IMR-90 (cell line): Measurements from ENCODE around the gene MEF2D. TPM values are rescaled to one million over a fixed set of nuclear protein-coding genes. Genes with fewer than 3 reads are reported as not detected.

Experiments
- ATAC-seq: fragments of 200-7000 bp; cut with Tn5 transposase; 2 replicates; pipeline ENCODE4 v1.9.1; 2020; ENCODE audit warnings: low read depth, mild to moderate bottlenecking, moderate library complexity
- BruUV-seq: library from RNA; stranded (reverse); fragments of 400-500 nt; replicated peaks from 2 replicates; lab custom pipeline; 2021; lab: Mats Ljungman, UMichigan
- CTCF ChIA-PET: fragments of 300-600 bp; formaldehyde crosslinking; extraction: SDS; loops from one replicate; lab custom pipeline; 2021; ENCODE audit warnings: antibody characterized with exemption; lab: Yijun Ruan, JAX
- POLR2A ChIA-PET: fragments of 300-600 bp; sonication (Branson Sonifier 250); formaldehyde crosslinking; loops from one replicate; lab custom pipeline; 2022; ENCODE audit warnings: antibody characterized with exemption; ENCODE audit not compliant: unreplicated experiment; lab: Charles Lee
- DNase-seq: peaks from one replicate; pipeline ENCODE4 v3.0.0; 2013
- H2AFZ ChIP-seq: replicated peaks from 2 replicates; pipeline ENCODE3; 2013; ENCODE audit warnings: low read length, mild to moderate bottlenecking; ENCODE audit not compliant: poor library complexity
- H2AK5ac ChIP-seq: 2 replicates; pipeline ENCODE4 v1.6.1; 2013; ENCODE audit warnings: low read depth, low read length, inconsistent platforms
- H2AK9ac ChIP-seq: replicated peaks from 2 replicates; pipeline ENCODE3; 2013; ENCODE audit warnings: mild to moderate bottlenecking, low read depth, low read length, moderate library complexity; ENCODE audit not compliant: poor library complexity
- H2BK120ac ChIP-seq: 2 replicates; pipeline ENCODE4 v1.6.1; 2013; ENCODE audit warnings: low read depth, low read length, inconsistent platforms
- H2BK15ac ChIP-seq: 3 replicates; pipeline ENCODE4 v1.6.1; 2013; ENCODE audit warnings: low read depth, low read length, inconsistent platforms
- H2BK20ac ChIP-seq: 2 replicates; pipeline ENCODE4 v1.6.1; 2013; ENCODE audit warnings: low read depth, mild to moderate bottlenecking, inconsistent platforms, low read length, moderate library complexity
- H2BK5ac ChIP-seq: 2 replicates; pipeline ENCODE4 v1.6.1; 2013; ENCODE audit warnings: mild to moderate bottlenecking, low read depth, low read length, inconsistent platforms; ENCODE audit not compliant: poor library complexity, severe bottlenecking
- H3K14ac ChIP-seq: replicated peaks from 2 replicates; pipeline ENCODE4 v1.6.1; 2013; ENCODE audit warnings: low read depth, low read length, inconsistent platforms
- H3K18ac ChIP-seq: 2 replicates; pipeline ENCODE4 v1.6.1; 2013; ENCODE audit warnings: low read depth, low read length, control low read depth
- H3K23ac ChIP-seq: 2 replicates; pipeline ENCODE4 v1.6.1; 2013; ENCODE audit warnings: low read depth, low read length, inconsistent platforms
- H3K27ac ChIP-seq: 2 replicates; pipeline ENCODE4 v1.5.1; 2013; ENCODE audit warnings: mild to moderate bottlenecking, control low read depth, low read length; ENCODE audit not compliant: insufficient read depth
- H3K27me3 ChIP-seq: 2 replicates; pipeline ENCODE4 v1.6.1; 2013; ENCODE audit warnings: low read length; ENCODE audit not compliant: control insufficient read depth, insufficient read depth
- H3K36me3 ChIP-seq: 2 replicates; pipeline ENCODE4 v1.6.1; 2013; ENCODE audit warnings: low read length, mixed read lengths; ENCODE audit not compliant: control insufficient read depth, insufficient read depth
- H3K4ac ChIP-seq: 2 replicates; pipeline ENCODE4 v1.6.1; 2013; ENCODE audit warnings: low read depth, low read length, inconsistent platforms
- H3K4me1 ChIP-seq: 2 replicates; pipeline ENCODE4 v1.6.1; 2013; ENCODE audit warnings: low read length, mixed read lengths; ENCODE audit not compliant: control insufficient read depth, insufficient read depth
- H3K4me2 ChIP-seq: 2 replicates; pipeline ENCODE4 v1.6.1; 2013; ENCODE audit warnings: low read depth, mild to moderate bottlenecking, control low read depth, low read length, moderate library complexity
- H3K4me3 ChIP-seq: 2 replicates; pipeline ENCODE4 v1.5.1; 2013; ENCODE audit warnings: low read depth, mild to moderate bottlenecking, control low read depth, low read length, moderate library complexity; ENCODE audit not compliant: insufficient read depth
- H3K56ac ChIP-seq: 2 replicates; pipeline ENCODE4 v1.6.1; 2013; ENCODE audit warnings: low read length, inconsistent platforms; ENCODE audit not compliant: insufficient read depth; ENCODE audit errors: extremely low read depth
- H3K79me1 ChIP-seq, 2 experiments: 2 replicates each; pipeline ENCODE4 v1.6.1; 2013; ENCODE audit warnings: low read length in 2 of 2, inconsistent platforms in 1 of 2, low read depth in 1 of 2
- H3K9ac ChIP-seq: 2 replicates; pipeline ENCODE4 v1.6.1; 2013; ENCODE audit warnings: low read depth, low read length, control low read depth
- H3K9me1 ChIP-seq: 2 replicates; pipeline ENCODE4 v1.6.1; 2013; ENCODE audit warnings: low read length, inconsistent platforms; ENCODE audit not compliant: insufficient read depth
- H3K9me3 ChIP-seq: 2 replicates; pipeline ENCODE4 v1.6.1; 2013; ENCODE audit warnings: low read length; ENCODE audit not compliant: control insufficient read depth, insufficient read depth
- H4K20me1 ChIP-seq: 2 replicates; pipeline ENCODE4 v1.6.1; 2013; ENCODE audit warnings: low read length, inconsistent platforms; ENCODE audit not compliant: insufficient read depth
- H4K5ac ChIP-seq: 2 replicates; pipeline ENCODE4 v1.6.1; 2013; ENCODE audit warnings: mild to moderate bottlenecking, low read depth, low read length, control low read depth
- H4K8ac ChIP-seq, 2 experiments: 2 replicates each; pipeline ENCODE4 v1.6.1; 2013; ENCODE audit warnings: low read depth in 2 of 2, low read length in 2 of 2, control low read depth in 1 of 2, inconsistent platforms in 1 of 2
- H4K91ac ChIP-seq: 2 replicates; pipeline ENCODE4 v1.6.1; 2013; ENCODE audit warnings: low read depth, low read length, inconsistent platforms; ENCODE audit not compliant: insufficient read depth
- BHLHE40 ChIP-seq: fragments of 150-350 bp; IDR thresholded peaks from 2 replicates; pipeline ENCODE4 v1.6.1; 2016; ENCODE audit warnings: mild to moderate bottlenecking, low read depth, low read length
- CEBPB ChIP-seq: IDR thresholded peaks from 2 replicates; pipeline ENCODE4 v1.6.1; 2012; ENCODE audit warnings: low read depth, low read length, improper control_type of control experiment
- CHD1 ChIP-seq: IDR thresholded peaks from 2 replicates; pipeline ENCODE4 v1.6.1; 2012; ENCODE audit warnings: low read depth, low read length, improper control_type of control experiment
- FOS ChIP-seq: fragments of 150-350 bp; IDR thresholded peaks from 2 replicates; pipeline ENCODE4 v1.6.1; 2016; ENCODE audit warnings: low read depth, low read length
- MAFK ChIP-seq: IDR thresholded peaks from 2 replicates; pipeline ENCODE4 v1.6.1; 2012; ENCODE audit warnings: low read depth, low read length, improper control_type of control experiment
- MAZ ChIP-seq: IDR thresholded peaks from 2 replicates; pipeline ENCODE4 v1.6.1; 2012; ENCODE audit warnings: low read depth, mild to moderate bottlenecking, low read length, improper control_type of control experiment, moderate library complexity, borderline replicate concordance
- MXI1 ChIP-seq: IDR thresholded peaks from 2 replicates; pipeline ENCODE4 v1.6.1; 2012; ENCODE audit warnings: low read depth, mild to moderate bottlenecking, low read length, moderate library complexity, borderline replicate concordance
- NFE2L2 ChIP-seq: fragments of 150-350 bp; IDR thresholded peaks from 2 replicates; pipeline ENCODE4 v1.6.1; 2016; ENCODE audit warnings: low read depth, mild to moderate bottlenecking, low read length
- POLR2A ChIP-seq: IDR thresholded peaks from 2 replicates; pipeline ENCODE4 v1.6.1; 2012; ENCODE audit warnings: mild to moderate bottlenecking, low read depth, low read length
- RAD21 ChIP-seq: IDR thresholded peaks from 2 replicates; pipeline ENCODE4 v1.6.1; 2012; ENCODE audit warnings: low read length, improper control_type of control experiment
- RCOR1 ChIP-seq: IDR thresholded peaks from 2 replicates; pipeline ENCODE4 v1.6.1; 2012; ENCODE audit warnings: mild to moderate bottlenecking, low read length, improper control_type of control experiment; ENCODE audit not compliant: insufficient replicate concordance
- RFX5 ChIP-seq: IDR thresholded peaks from 2 replicates; pipeline ENCODE4 v1.8.0; 2012; ENCODE audit warnings: low read depth, mild to moderate bottlenecking, low read length, moderate library complexity
- SMC3 ChIP-seq: fragments of 150-350 bp; IDR thresholded peaks from 2 replicates; pipeline ENCODE4 v1.6.1; 2016; ENCODE audit warnings: low read depth, mild to moderate bottlenecking, antibody characterized with exemption, low read length, moderate library complexity
- WGBS, 2 experiments: methylation state at CpG; one replicate each; pipeline versions ENCODE4 v1.1.5 to v1.1.7; 2013; ENCODE audit warnings: missing lambda C conversion rate in 2 of 2; ENCODE audit not compliant: insufficient read length in 1 of 2; ENCODE audit errors: extremely low coverage in 2 of 2; 5-methylcytosine and 5-hydroxymethylcytosine counted together
- dilution Hi-C: fragments of 300-500 bp; cut with HindIII; formaldehyde crosslinking; loops from one replicate; pipeline ENCODE4 v1.14.3; 2018; ENCODE audit warnings: low sequenced_read_pairs; ENCODE audit not compliant: unreplicated experiment
- in situ Hi-C: fragments of 300-500 bp; cut with MboI; formaldehyde crosslinking; loops from 3 replicates; pipeline ENCODE4 v1.14.3; 2019; ENCODE audit warnings: low sequenced_read_pairs, inconsistent platforms, mixed read lengths
- intact Hi-C: fragments of 100-400 bp; cut with micrococcal nuclease; formaldehyde crosslinking; loops from 2 replicates; pipeline ENCODE4 v1.10.0; 2022
- polyA plus RNA-seq, 3 experiments: library from polyadenylated mRNA; depleted of rRNA; stranded (reverse); fragments of >200 nt; gene quantifications; 2 replicates each; pipeline ENCODE4 v1.2.3, GENCODE V29; 2012; ENCODE audit warnings: low replicate concordance in 1 of 3
- total RNA-seq: library from RNA; depleted of rRNA; stranded (reverse); fragments of >200 nt; gene quantifications from 2 replicates; pipeline ENCODE4 v1.2.3, GENCODE V29; 2012
- TF ChIP-seq, protein P1 (sequence below): fragments of 150-350 bp; IDR thresholded peaks from 2 replicates; pipeline ENCODE4 v1.6.1; 2017; ENCODE audit warnings: mild to moderate bottlenecking, antibody characterized with exemption, low read length, low read depth
- TF ChIP-seq, protein P2 (sequence below): fragments of 150-350 bp; IDR thresholded peaks from 2 replicates; pipeline ENCODE4 v1.6.1; 2016; ENCODE audit warnings: low read depth, mild to moderate bottlenecking, low read length, moderate library complexity, borderline replicate concordance

Gene MEF2D
- total and polyA plus RNA-seq, 2 of the 4 experiments (the other 2 are of a cell fraction), result 2.9 to 20.0 TPM

DNA sequence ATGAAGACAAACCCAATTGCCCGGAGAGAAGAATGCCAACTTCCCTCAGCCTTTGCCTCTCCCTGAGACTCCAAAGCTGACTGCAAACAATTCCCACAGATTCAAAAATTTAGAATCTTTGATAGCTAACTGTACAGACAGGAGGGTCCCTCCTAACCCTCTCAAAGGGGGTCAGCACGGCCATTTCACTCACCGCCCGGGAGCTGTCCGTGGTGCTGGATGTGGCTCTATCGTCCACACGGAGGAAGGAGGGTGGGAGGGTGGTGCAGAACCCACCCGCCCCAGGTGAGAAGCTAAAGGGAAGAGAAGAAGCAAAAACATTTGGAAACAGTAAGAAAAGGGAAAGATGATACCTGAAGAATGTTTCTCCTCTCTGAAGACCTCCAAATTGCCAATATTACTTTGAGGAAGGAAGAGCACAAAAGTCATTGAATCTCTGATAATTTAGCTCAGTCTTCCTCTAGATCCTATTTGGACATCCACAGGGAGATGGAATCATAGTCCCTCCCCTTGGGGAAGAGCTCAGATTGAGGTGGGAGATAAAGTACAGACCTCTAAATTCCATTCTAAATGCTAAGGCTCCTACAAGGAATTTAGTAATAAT lies 86.0 kb downstream of the MEF2D start:
- ATAC-seq (no peak), DNase-seq (no peak)
- Histone ChIP-seq H3K9ac (no peak overlapping the region), H3K18ac (no peak overlapping the region), H4K91ac (no peak overlapping the region), H3K9me3 (no peaks in the 10 kb centered on the region), H2AK5ac (no peak overlapping the region), H4K20me1 (no peaks in the 10 kb centered on the region; the same call in none of the 2 replicates), H4K8ac (no peak overlapping the region), H4K5ac (no peak overlapping the region), H2BK120ac (no peak overlapping the region), H3K27ac (no peak overlapping the region), H2AK9ac (no peak overlapping the region), H3K4me1 (no peaks in the 10 kb centered on the region), H3K23ac (no peak overlapping the region), H3K4me2 (no peak overlapping the region), H3K9me1 (no peaks in the 10 kb centered on the region), H3K36me3 (no peaks in the 10 kb centered on the region), H2BK15ac (no peak overlapping the region), H2BK5ac (no peak overlapping the region), H3K79me1 (no peaks in the 10 kb centered on the region), H2BK20ac (no peak overlapping the region), H3K27me3 (peaks cover 77% of the 10 kb centered on the region), H3K56ac (no peak overlapping the region), H3K4me3 (no peak overlapping the region), H2AFZ (no peak overlapping the region), H3K14ac (no peak overlapping the region), H3K4ac (no peak overlapping the region)
- intact Hi-C loops, result no loop called here
- WGBS, 2 experiments, result no CpG with 5 or more reads among the region's 8 CpGs
- POLR2A ChIA-PET, result no interaction called here
- CTCF ChIA-PET, result no interaction called here
- in situ Hi-C loops, result no loop called here
- no TSS peak for BruUV-seq
- TF ChIP-seq, protein P1, sequence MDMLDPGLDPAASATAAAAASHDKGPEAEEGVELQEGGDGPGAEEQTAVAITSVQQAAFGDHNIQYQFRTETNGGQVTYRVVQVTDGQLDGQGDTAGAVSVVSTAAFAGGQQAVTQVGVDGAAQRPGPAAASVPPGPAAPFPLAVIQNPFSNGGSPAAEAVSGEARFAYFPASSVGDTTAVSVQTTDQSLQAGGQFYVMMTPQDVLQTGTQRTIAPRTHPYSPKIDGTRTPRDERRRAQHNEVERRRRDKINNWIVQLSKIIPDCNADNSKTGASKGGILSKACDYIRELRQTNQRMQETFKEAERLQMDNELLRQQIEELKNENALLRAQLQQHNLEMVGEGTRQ, result no peak
- TF ChIP-seq BHLHE40, result no peak
- no peak for TF ChIP-seq MAZ
- no peak for TF ChIP-seq RAD21
- no peak for TF ChIP-seq RCOR1
- TF ChIP-seq MXI1, result no peak
- no peak for TF ChIP-seq POLR2A
- TF ChIP-seq RFX5, result no peak
- no peak for TF ChIP-seq CHD1
- TF ChIP-seq SMC3, result no peak
- no peak for TF ChIP-seq MAFK
- TF ChIP-seq, protein P2, sequence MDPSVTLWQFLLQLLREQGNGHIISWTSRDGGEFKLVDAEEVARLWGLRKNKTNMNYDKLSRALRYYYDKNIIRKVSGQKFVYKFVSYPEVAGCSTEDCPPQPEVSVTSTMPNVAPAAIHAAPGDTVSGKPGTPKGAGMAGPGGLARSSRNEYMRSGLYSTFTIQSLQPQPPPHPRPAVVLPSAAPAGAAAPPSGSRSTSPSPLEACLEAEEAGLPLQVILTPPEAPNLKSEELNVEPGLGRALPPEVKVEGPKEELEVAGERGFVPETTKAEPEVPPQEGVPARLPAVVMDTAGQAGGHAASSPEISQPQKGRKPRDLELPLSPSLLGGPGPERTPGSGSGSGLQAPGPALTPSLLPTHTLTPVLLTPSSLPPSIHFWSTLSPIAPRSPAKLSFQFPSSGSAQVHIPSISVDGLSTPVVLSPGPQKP, result no peak
- no peak for TF ChIP-seq CEBPB
- no peak for TF ChIP-seq FOS
- TF ChIP-seq NFE2L2, result no peak
- dilution Hi-C loops, result no loop called here
